CD4-positive, alpha-beta memory T cell (primary cell): ENCODE measurements around the gene DAGLA. TPM values are rescaled to one million over a fixed set of nuclear protein-coding genes. Genes with fewer than 3 reads are reported as not detected.
A peak's percentile ranks its signal among the peaks of the same experiment; 100 is the strongest.

ENCODE experiments used
- CTCF ChIA-PET: fragments of 350-600 bp; sonication (Branson Sonifier 250); formaldehyde crosslinking; loops from one replicate; lab custom pipeline; 2021; ENCODE audit warnings: inconsistent platforms; ENCODE audit not compliant: partially characterized antibody; lab: Charles Lee
- POLR2A ChIA-PET: fragments of 350-600 bp; sonication (Branson Sonifier 250); formaldehyde crosslinking; loops from one replicate; lab custom pipeline; 2021; ENCODE audit not compliant: partially characterized antibody; lab: Charles Lee
- DNase-seq, 5 donors: peaks; one replicate each; pipeline versions ENCODE4 v3.0.0 to v3.0.0-alpha.2; 2020 to 2022; ENCODE audit warnings: mixed read lengths in 1 of 5
- H3K27ac ChIP-seq: one replicate; pipeline ENCODE4 v1.7.0; 2013; ENCODE audit warnings: low read depth, low read length
- H3K27me3 ChIP-seq: 2 replicates; pipeline ENCODE4 v1.7.0; 2013; ENCODE audit warnings: mild to moderate bottlenecking, low read length, moderate library complexity; ENCODE audit not compliant: insufficient read depth
- H3K36me3 ChIP-seq: 2 replicates; pipeline ENCODE4 v1.7.0; 2013; ENCODE audit warnings: mild to moderate bottlenecking, low read length, moderate library complexity; ENCODE audit not compliant: insufficient read depth
- H3K4me1 ChIP-seq: 2 replicates; pipeline ENCODE4 v1.7.0; 2013; ENCODE audit warnings: mild to moderate bottlenecking, low read length, moderate library complexity; ENCODE audit not compliant: insufficient read depth
- H3K4me3 ChIP-seq, 2 donors: one replicate each; pipeline ENCODE4 v1.7.0; 2013; ENCODE audit warnings: low read length in 2 of 2, mild to moderate bottlenecking in 1 of 2
- H3K9me3 ChIP-seq, 2 donors: one replicate each; pipeline ENCODE4 v1.7.0; 2013; ENCODE audit warnings: low read length in 2 of 2, control low read depth in 1 of 2; ENCODE audit not compliant: control insufficient read depth in 1 of 2
- H3K27ac Mint-ChIP-seq, 7 donors: one replicate each; pipeline ENCODE4 v1.8.0; 2020 to 2021; ENCODE audit warnings: mixed read lengths in 7 of 7, mild to moderate bottlenecking in 6 of 7, inconsistent platforms in 3 of 7, moderate library complexity in 3 of 7
- H3K27me3 Mint-ChIP-seq, 2 donors: one replicate each; pipeline ENCODE4 v1.8.0; 2020 to 2021; ENCODE audit warnings: mixed read lengths in 2 of 2
- H3K36me3 Mint-ChIP-seq, 2 donors: one replicate each; pipeline ENCODE4 v1.8.0; 2020 to 2021; ENCODE audit warnings: mixed read lengths in 2 of 2, inconsistent platforms in 1 of 2, mild to moderate bottlenecking in 1 of 2
- H3K4me1 Mint-ChIP-seq, 4 donors: one replicate each; pipeline ENCODE4 v1.8.0; 2020 to 2021; ENCODE audit warnings: mixed read lengths in 4 of 4, mild to moderate bottlenecking in 1 of 4
- H3K4me3 Mint-ChIP-seq, 8 donors: one replicate each; pipeline ENCODE4 v1.8.0; 2020 to 2021; ENCODE audit warnings: mixed read lengths in 8 of 8, mild to moderate bottlenecking in 7 of 8, moderate library complexity in 6 of 8, inconsistent platforms in 3 of 8
- H3K9me3 Mint-ChIP-seq, 8 donors: one replicate each; pipeline ENCODE4 v1.8.0; 2020 to 2021; ENCODE audit warnings: mixed read lengths in 8 of 8, mild to moderate bottlenecking in 5 of 8, inconsistent platforms in 3 of 8, moderate library complexity in 1 of 8
- intact Hi-C: fragments of 100-400 bp; cut with micrococcal nuclease; formaldehyde crosslinking; loops from one replicate; pipeline ENCODE4 v1.15.1; 2023
- polyA plus RNA-seq, 2 donors: library from polyadenylated mRNA; unstranded; fragments of 300-500 nt; fragmentation: Illumina TruSeq; gene quantifications; one replicate each; pipeline ENCODE4 v1.2.3, GENCODE V29; 2021
- total RNA-seq, 2 experiments: library from RNA; stranded (reverse); gene quantifications; one replicate each; pipeline ENCODE4 v1.2.3, GENCODE V29; 2021

The DAGLA gene
- total and polyA plus RNA-seq, 4 experiments from 2014 or later, result 0.30 to 0.52 (median 0.44) TPM; not detected in 1

- Histone ChIP-seq H3K4me3 (no peak overlapping the region), H3K27me3 (no peaks in the 10 kb centered on the region), H3K27ac (no peak overlapping the region), H3K4me1 (peaks cover 16% of the 10 kb centered on the region), H3K9me3 (no peaks in the 10 kb centered on the region), H3K36me3 (no peaks in the 10 kb centered on the region)
- H3K27ac Mint-ChIP-seq, result peak overlapping the region in 3 of 7 donors; percentile 14 to 31 (median 17)
- ChIA-PET CTCF (interaction anchor here (1.0 kb wide), 1 partner anchor 40 kb away, joined by 3 read pairs; no protein-coding TSS in a partner anchor), POLR2A (interaction anchor here (0.8 kb wide), 1 partner anchor 73 kb away, joined by 3 read pairs; no protein-coding TSS in a partner anchor)
- no peak for DNase-seq
- intact Hi-C loops, result no loop called here
- H3K36me3 Mint-ChIP-seq, result no peaks in the 10 kb centered on the region
- peaks cover 2 to 35% (median 16%) of the 10 kb centered on the region in 4 donors for H3K4me1 Mint-ChIP-seq
- H3K27me3 Mint-ChIP-seq, result peaks cover 1 to 2% of the 10 kb centered on the region in 2 donors
- no peaks in the 10 kb centered on the region for H3K9me3 Mint-ChIP-seq
- H3K4me3 Mint-ChIP-seq, result no peak overlapping the region
Observed at GRCh38 chr11:61756452-61757212, 76.4 kb downstream of the DAGLA start.

DNA sequence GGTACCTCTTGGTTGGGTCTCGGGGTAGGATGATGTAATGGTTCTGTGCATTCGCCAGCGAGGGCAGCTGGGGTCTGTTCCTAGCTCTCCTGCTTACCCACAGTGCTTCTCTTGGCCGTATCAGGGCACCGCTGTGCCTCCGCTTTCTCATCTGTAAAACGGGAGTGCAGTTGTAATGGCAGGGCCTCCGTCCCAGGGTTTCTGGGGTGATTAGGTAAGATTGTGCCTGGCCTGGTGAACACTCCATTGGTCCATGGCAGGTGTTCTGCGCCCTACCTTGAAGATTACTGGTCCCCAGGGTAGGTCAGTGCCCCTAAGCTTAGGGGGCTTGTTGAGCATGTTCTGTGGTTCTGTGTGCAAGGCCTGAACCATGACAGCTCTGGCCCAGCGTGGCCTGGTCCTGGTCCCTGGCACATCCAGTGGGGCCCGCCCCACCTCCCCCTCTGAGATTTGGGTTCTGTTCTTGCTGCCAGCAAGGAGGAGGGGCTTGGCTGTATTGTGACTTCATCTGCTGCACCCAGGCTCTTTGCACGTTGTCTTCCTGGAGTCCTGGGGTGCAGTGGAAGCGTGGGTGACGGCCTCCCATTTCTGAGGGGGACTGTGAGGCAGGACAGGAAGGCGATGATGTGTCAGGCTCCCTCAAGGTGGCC lies 77.1 kb downstream of the DAGLA start:
- no peak for DNase-seq
- H3K36me3 ChIP-seq, result no peaks in the 10 kb centered on the region
- no peaks in the 10 kb centered on the region for H3K27me3 ChIP-seq
- peaks cover 10% of the 10 kb centered on the region for H3K4me1 ChIP-seq
- H3K27ac ChIP-seq, result no peak overlapping the region
- no peaks in the 10 kb centered on the region for H3K9me3 Mint-ChIP-seq
- H3K9me3 ChIP-seq, result no peaks in the 10 kb centered on the region
- CTCF ChIA-PET, result interaction anchor here (1.5 kb wide), 2 partner anchors 8 to 325 kb away, joined by 3 to 4 read pairs; no protein-coding TSS in a partner anchor
- peaks cover 1 to 5% of the 10 kb centered on the region in 2 donors for H3K27me3 Mint-ChIP-seq
- no peak overlapping the region for H3K4me3 Mint-ChIP-seq
- no peaks in the 10 kb centered on the region for H3K36me3 Mint-ChIP-seq
- peaks cover 0 to 35% (median 14%) of the 10 kb centered on the region in 4 donors for H3K4me1 Mint-ChIP-seq
- H3K4me3 ChIP-seq, result no peak overlapping the region
- peak overlapping the region in 2 of 7 donors; percentile 14 to 65 for H3K27ac Mint-ChIP-seq
- intact Hi-C loops, result no loop called here
- POLR2A ChIA-PET, result no interaction called here

DNA sequence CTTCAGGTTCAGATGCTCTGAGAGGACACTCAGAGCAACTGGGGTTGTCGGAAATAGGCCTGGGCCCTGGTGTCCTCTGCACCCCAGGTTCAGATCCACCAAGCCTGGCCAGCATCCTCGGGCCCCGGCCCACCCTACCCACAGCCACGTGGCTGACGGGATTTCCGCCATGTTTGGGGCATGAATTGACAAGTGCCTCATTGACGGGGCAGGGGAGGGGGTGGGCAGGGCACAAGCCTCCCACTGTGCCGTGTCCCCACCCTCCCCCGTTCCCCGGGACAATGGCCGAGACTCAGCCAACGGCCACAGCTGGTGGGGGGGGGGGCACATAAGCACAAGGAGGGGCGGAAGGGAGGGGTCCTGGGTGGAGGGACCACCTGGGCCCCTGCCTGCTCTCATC lies 80.8 kb downstream of the DAGLA start:
- ChIA-PET CTCF (interaction anchor here (1.2 kb wide), 1 partner anchor 347 kb away, joined by 3 read pairs; no protein-coding TSS in a partner anchor), POLR2A (no interaction called here)
- H3K4me1 ChIP-seq, result peaks cover 5% of the 10 kb centered on the region
- DNase-seq, result no peak
- no peak overlapping the region for H3K4me3 ChIP-seq
- no peak overlapping the region for H3K27ac Mint-ChIP-seq
- no peaks in the 10 kb centered on the region for H3K27me3 ChIP-seq
- H3K36me3 Mint-ChIP-seq, result no peaks in the 10 kb centered on the region
- no peak overlapping the region for H3K27ac ChIP-seq
- no peaks in the 10 kb centered on the region for H3K9me3 ChIP-seq
- no peaks in the 10 kb centered on the region for H3K9me3 Mint-ChIP-seq
- peaks cover 0 to 16% (median 6%) of the 10 kb centered on the region in 4 donors for H3K4me1 Mint-ChIP-seq
- no peaks in the 10 kb centered on the region for H3K36me3 ChIP-seq
- peaks cover 2 to 5% of the 10 kb centered on the region in 2 donors for H3K27me3 Mint-ChIP-seq
- intact Hi-C loops, result no loop called here
- H3K4me3 Mint-ChIP-seq, result no peak overlapping the region

DNA sequence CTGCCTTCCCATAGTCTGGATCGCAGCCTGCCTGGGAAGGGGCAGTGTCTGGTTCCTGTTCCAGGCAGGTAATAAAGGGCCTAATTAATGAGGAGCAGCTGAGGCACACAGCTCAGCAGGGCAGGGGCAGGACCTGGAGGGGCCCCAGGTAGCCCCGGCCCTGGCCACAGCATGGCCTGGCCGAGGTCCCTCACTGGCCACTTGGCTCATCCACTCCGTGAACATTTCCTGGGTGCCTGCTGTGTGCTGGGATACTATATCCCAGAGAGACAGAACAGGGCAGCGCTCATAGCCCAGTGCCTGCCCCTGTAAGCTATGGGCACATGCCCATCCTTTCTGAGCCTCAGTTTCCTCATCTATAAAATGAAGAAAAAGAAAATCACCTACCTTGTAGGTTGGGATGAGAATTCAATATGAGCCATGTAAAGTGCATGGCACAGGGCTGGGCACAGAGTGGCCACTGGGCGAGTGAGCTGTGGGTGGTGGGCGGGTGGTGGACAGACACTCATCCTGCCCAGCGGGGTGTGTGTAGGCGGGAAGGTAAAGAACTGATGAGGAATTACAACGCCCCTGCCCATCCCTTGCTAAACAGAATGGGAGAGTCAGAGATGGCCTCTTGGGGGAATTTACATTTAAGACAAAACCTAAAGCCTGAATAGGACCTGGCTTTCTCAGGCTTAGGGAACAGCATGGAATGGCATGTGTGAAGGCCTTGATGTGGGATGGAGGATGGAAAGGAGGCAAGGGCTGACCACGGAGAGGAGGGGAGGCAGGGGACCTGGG lies 81.4 kb downstream of the DAGLA start:
- no peaks in the 10 kb centered on the region for H3K36me3 Mint-ChIP-seq
- POLR2A ChIA-PET, result no interaction called here

DNA sequence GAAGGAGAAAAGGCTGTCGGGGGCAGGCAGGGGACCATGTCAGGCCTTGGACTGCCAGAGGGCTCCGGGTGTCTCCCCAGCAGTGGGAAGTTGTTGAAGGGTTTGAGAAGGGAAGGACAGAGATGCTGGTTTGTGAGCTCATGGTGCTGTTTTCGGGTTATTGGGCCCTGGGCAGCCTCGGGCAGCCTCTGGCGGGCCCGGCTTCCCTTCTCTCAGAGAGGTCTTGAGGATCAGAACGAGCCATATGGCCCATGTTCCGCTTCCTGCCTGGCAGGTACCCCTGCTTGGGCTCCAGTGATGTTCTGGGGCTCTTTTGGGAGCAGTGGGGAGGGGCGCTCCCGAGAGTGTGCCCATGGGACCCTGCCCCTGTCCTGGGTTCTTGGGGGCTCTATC lies 82.0 kb downstream of the DAGLA start:
- H3K27ac Mint-ChIP-seq, result no peak overlapping the region
- Histone ChIP-seq H3K27ac (no peak overlapping the region), H3K4me3 (no peak overlapping the region), H3K4me1 (no peaks in the 10 kb centered on the region), H3K36me3 (no peaks in the 10 kb centered on the region), H3K27me3 (no peaks in the 10 kb centered on the region), H3K9me3 (no peaks in the 10 kb centered on the region)
- H3K9me3 Mint-ChIP-seq, result peaks cover 0 to 2% (median 0%) of the 10 kb centered on the region in 8 donors
- ChIA-PET CTCF (interaction anchor here (1.2 kb wide), 1 partner anchor 346 kb away, joined by 3 read pairs; no protein-coding TSS in a partner anchor), POLR2A (no interaction called here)
- H3K4me3 Mint-ChIP-seq, result no peak overlapping the region
- intact Hi-C loops, result no loop called here
- no peak for DNase-seq
- H3K4me1 Mint-ChIP-seq, result peaks cover 0 to 4% (median 0%) of the 10 kb centered on the region in 4 donors
- no peaks in the 10 kb centered on the region for H3K36me3 Mint-ChIP-seq
- peaks cover 2 to 5% of the 10 kb centered on the region in 2 donors for H3K27me3 Mint-ChIP-seq

More for the DNA sequence above, 81.4 kb downstream of the DAGLA start:
- H3K36me3 ChIP-seq, result no peaks in the 10 kb centered on the region
- H3K9me3 Mint-ChIP-seq, result peaks cover 0 to 2% (median 0%) of the 10 kb centered on the region in 8 donors
- H3K27ac Mint-ChIP-seq, result no peak overlapping the region
- CTCF ChIA-PET, result interaction anchor here (1.2 kb wide), 1 partner anchor 347 kb away, joined by 3 read pairs; no protein-coding TSS in a partner anchor
- peaks cover 0 to 9% (median under 1%) of the 10 kb centered on the region in 4 donors for H3K4me1 Mint-ChIP-seq
- DNase-seq, result no peak
- no peaks in the 10 kb centered on the region for H3K4me1 ChIP-seq
- no peak overlapping the region for H3K4me3 Mint-ChIP-seq
- no peaks in the 10 kb centered on the region for H3K9me3 ChIP-seq
- H3K27me3 Mint-ChIP-seq, result peaks cover 2 to 5% of the 10 kb centered on the region in 2 donors
- intact Hi-C loops, result no loop called here
- H3K4me3 ChIP-seq, result no peak overlapping the region
- H3K27me3 ChIP-seq, result no peaks in the 10 kb centered on the region
- H3K27ac ChIP-seq, result no peak overlapping the region

- no peak overlapping the region for H3K27ac Mint-ChIP-seq
- H3K4me3 Mint-ChIP-seq, result no peak overlapping the region
- no peaks in the 10 kb centered on the region for H3K36me3 ChIP-seq
- H3K9me3 Mint-ChIP-seq, result peaks cover 0 to 2% (median 0%) of the 10 kb centered on the region in 8 donors
- CTCF ChIA-PET, result no interaction called here
- H3K27ac ChIP-seq, result no peak overlapping the region
- no peaks in the 10 kb centered on the region for H3K9me3 ChIP-seq
- H3K4me1 Mint-ChIP-seq, result no peaks in the 10 kb centered on the region
- intact Hi-C loops, result no loop called here
- POLR2A ChIA-PET, result no interaction called here
- H3K36me3 Mint-ChIP-seq, result no peaks in the 10 kb centered on the region
- no peak overlapping the region for H3K4me3 ChIP-seq
- no peak for DNase-seq
- no peaks in the 10 kb centered on the region for H3K27me3 ChIP-seq
- no peaks in the 10 kb centered on the region for H3K4me1 ChIP-seq
- H3K27me3 Mint-ChIP-seq, result peaks cover 2 to 5% of the 10 kb centered on the region in 2 donors
Observed at GRCh38 chr11:61762798-61763197, 82.6 kb downstream of the DAGLA start.
